Measurements from ENCODE around the gene FOCAD.

The FOCAD gene

DNA sequence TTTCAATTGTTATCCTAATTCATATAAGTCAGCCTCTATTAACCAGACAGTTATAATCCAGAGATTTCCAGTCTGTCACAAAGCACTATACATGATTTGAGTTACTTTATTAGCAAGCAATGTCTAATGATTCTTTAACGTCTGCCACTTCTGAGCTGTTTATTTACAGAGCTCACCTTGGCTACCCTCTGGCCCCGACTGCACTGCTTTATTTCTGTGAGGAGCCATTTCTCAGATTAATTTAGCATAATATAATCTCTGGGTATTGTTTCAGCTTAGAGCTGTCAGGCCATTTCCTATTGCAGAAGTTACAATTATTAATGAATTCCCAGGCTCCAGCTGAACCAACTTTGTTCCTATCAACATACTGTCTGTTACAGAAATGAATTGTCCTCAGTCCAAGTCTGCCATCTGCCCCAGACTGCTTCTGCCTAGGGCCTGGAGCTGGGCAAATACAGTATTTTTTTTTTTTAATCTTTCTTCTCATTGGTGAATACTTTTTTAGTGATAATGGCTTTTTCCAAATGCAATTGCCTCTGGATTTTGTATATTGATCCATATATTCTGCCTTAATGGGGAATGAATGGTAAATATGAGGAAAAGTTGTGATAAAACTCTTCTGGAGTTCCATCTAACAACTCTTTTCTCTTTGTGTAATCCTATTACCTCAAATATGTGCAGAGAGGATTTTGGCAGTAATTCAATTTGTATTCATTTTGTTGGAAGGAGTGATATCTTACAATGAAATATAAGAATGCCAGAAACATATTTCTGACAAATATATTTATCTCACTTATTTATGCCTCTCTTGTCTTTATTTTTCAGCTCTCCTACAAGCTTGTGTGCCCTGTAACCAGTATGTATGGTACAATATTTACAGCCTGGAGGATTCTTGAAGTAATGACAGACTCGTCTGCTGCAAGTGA is 104.7 kb downstream of the FOCAD start:
- H3K4me3 ChIP-seq (ENCODE audit: low read depth, low read length) = no peak overlapping the region
- TF ChIP-seq CTCF (IDR thresholded peaks at IDR 0.05; ENCODE audit: borderline replicate concordance, insufficient read depth, low read depth, low read length) = no peak

DNA sequence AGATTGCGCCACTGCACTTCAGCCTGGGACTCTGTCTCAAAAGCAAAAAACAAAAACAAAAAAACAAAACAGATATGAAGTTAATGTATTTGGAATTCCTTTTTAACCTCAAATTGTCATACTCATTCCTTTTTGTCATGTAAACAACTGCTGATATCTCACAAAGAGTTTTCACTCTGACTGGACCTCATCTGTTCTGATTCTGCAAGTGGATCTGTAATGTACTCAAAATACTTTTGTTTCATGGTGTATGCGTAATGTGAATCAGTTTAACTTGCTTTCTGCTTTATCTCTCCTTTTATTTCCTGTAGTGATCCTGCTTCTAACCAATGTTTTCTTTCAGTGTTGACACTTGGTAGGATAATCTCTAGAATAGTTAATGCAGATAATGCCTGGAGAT is 106.7 kb downstream of the FOCAD start:
- H3K4me3 ChIP-seq (ENCODE audit: low read depth, low read length) = no peak overlapping the region

GRCh38 chr9:20791682-20792081 is 107.6 kb downstream of the FOCAD start:
- H3K4me3 ChIP-seq (ENCODE audit: low read depth, low read length) = no peak overlapping the region
- no peak for TF ChIP-seq CTCF (IDR thresholded peaks at IDR 0.05; ENCODE audit: borderline replicate concordance, insufficient read depth, low read depth, low read length)

More for the DNA sequence above, 106.7 kb downstream of the FOCAD start:
- TF ChIP-seq CTCF (IDR thresholded peaks at IDR 0.05; ENCODE audit: borderline replicate concordance, insufficient read depth, low read depth, low read length) = no peak

DNA sequence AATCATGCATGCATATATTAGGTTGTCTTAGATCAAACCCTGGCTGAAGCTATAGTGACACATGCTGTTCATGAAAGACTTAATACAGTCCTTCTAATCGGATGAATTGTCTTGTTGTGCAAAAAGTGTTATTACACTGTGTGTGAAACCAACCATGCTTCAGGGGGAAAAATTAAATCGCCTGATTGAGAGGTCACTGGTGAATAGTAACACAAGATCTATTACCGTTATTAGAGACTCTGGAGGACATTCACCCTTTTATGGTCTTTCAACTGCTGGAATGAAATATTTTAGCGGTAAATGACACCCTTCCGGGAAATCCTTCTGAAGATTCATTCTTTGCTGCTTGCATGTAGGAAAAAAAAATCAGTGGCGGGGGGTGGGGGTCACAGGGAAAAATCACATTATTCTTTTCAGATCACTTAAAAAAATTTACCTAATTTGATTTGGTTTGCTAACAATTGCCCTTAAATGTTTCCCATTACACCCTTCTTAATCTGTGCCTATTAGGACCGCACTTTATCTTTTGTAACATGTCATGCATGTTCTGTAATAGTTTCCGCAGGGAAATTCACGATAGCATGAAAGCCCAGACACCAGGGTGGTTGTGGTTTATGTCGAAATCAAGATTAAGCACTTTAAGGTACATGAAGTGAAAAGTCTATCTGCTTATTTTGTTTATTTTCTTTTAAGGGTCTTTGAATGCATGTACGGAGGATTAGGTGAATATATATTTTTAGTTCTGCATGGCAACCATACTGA is 120.6 kb downstream of the FOCAD start:
- no peak for TF ChIP-seq CTCF (IDR thresholded peaks at IDR 0.05; ENCODE audit: borderline replicate concordance, insufficient read depth, low read depth, low read length)
- no peak overlapping the region for H3K4me3 ChIP-seq (ENCODE audit: low read depth, low read length)

- TF ChIP-seq CTCF (IDR thresholded peaks at IDR 0.05; ENCODE audit: borderline replicate concordance, insufficient read depth, low read depth, low read length) = no peak
- no peak overlapping the region for H3K4me3 ChIP-seq (ENCODE audit: low read depth, low read length)
Observed at GRCh38 chr9:20805766-20806165, 121.7 kb downstream of the FOCAD start.

DNA sequence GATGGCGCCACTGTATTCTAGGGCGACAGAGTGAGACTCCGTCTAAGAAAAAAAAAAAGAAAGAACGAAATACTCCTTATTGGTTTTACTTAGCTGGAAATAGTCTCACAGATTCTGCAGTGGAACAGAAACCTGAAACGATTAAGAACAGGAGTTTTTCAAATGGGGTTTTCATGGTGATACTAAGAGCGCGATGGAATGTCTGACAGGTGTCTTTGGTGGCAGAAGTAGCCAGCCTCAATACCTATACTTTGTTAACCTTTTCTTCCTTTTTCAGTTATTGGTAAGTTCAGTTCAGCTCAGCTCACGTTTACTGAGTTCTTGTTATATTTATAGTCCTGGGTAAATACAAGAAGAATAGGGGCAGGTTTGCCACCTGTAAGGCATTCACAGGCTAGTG is 123.9 kb downstream of the FOCAD start:
- no peak for TF ChIP-seq CTCF (IDR thresholded peaks at IDR 0.05; ENCODE audit: borderline replicate concordance, insufficient read depth, low read depth, low read length)
- H3K4me3 ChIP-seq (ENCODE audit: low read depth, low read length) = no peak overlapping the region

Data from GM12875 (cell line).